GM04504 (cell line): Measurements from ENCODE around the gene OLR1.
"Not testable (repeated sequence)": the region's sequence is repeated elsewhere in the genome, so short reads cannot be mapped to it uniquely, and the experiment has no call there.

Experiments used
- DNase-seq: peaks from one replicate; pipeline ENCODE4 v3.0.0-alpha.2; 2012; ENCODE audit warnings: low read depth

OLR1 gene

GRCh38 chr12:10190558-10191388 lies 18.8 kb upstream of the OLR1 start:
- DNase-seq = no peak

GRCh38 chr12:10189653-10190052 lies 17.7 kb upstream of the OLR1 start:
- no peak for DNase-seq

GRCh38 chr12:10186958-10187357 lies 15.0 kb upstream of the OLR1 start:
- DNase-seq = not testable (repeated sequence)

- DNase-seq = no peak
Observed at GRCh38 chr12:10186299-10186698, 14.4 kb upstream of the OLR1 start.

- DNase-seq = peak; percentile 56
Observed at GRCh38 chr12:10184261-10184843, 12.4 kb upstream of the OLR1 start.

- DNase-seq = peak; percentile 68
Observed at GRCh38 chr12:10182354-10183049, 10.6 kb upstream of the OLR1 start.

GRCh38 chr12:10179776-10180181 lies 7.8 kb upstream of the OLR1 start:
- no peak for DNase-seq

- no peak for DNase-seq
Observed at GRCh38 chr12:10178821-10179220, 6.9 kb upstream of the OLR1 start, which contains the start of gene TMEM52B. Gene TMEM52B, plus strand, starts transcription at chr12:10179032. Its CDS starts 543 bp downstream, at chr12:10179575.

- DNase-seq = no peak
Observed at GRCh38 chr12:10175846-10176636, 4.1 kb upstream of the OLR1 start.

GRCh38 chr12:10174986-10175614 lies 3.2 kb upstream of the OLR1 start:
- no peak for DNase-seq

GRCh38 chr12:10170216-10170615 lies 1.7 kb downstream of the OLR1 start:
- DNase-seq = peak; percentile 44

- no peak for DNase-seq
Observed at GRCh38 chr12:10169104-10169503, 2.8 kb downstream of the OLR1 start.

- no peak for DNase-seq
Observed at GRCh38 chr12:10167599-10167998, 4.3 kb downstream of the OLR1 start.

GRCh38 chr12:10165421-10165820 lies 6.5 kb downstream of the OLR1 start:
- DNase-seq = no peak

GRCh38 chr12:10163084-10163483 lies 8.8 kb downstream of the OLR1 start:
- DNase-seq = no peak

- no peak for DNase-seq
Observed at GRCh38 chr12:10160617-10161385, 11.1 kb downstream of the OLR1 start.

- no peak for DNase-seq
Observed at GRCh38 chr12:10159280-10159679, 12.7 kb downstream of the OLR1 start.

- DNase-seq = no peak
Observed at GRCh38 chr12:10158406-10158805, 13.5 kb downstream of the OLR1 start.

- DNase-seq = no peak
Observed at GRCh38 chr12:10155966-10156365, 16.0 kb downstream of the OLR1 start.

- no peak for DNase-seq
Observed at GRCh38 chr12:10154145-10154496, 17.8 kb downstream of the OLR1 start.
